Measurements from ENCODE around the gene PSMA3. TPM values are rescaled to one million over a fixed set of nuclear protein-coding genes. Genes with fewer than 3 reads are reported as not detected.

PSMA3 gene
- total and polyA plus RNA-seq, 9 of the 15 experiments (the other 6 are each of a cell fraction or from before 2014, with no cell fraction given): 129 to 786 (median 319) TPM

- TF ChIP-seq KDM1A (IDR thresholded peaks at IDR 0.05): peak; percentile 48 to 54; a peak in 2 of 4 replicates
- TF ChIP-seq SOX6 (IDR thresholded peaks at IDR 0.05): peak; percentile 83
- peak in 1 of 2 experiments; percentile 36; a peak in 1 of 4 replicates for TF ChIP-seq ZNF639 (CRISPR knock-in tag; conservative IDR thresholded peaks at IDR 0.05 in 1 of 2, IDR thresholded peaks at IDR 0.05 in 1 of 2)
- 0 out of 2 replicates have a peak, but pooled peaks have one; percentile 27 for TF ChIP-seq NFE2 (IDR thresholded peaks at IDR 0.05; ENCODE audit: low read depth)
- TF ChIP-seq NCOA1 (IDR thresholded peaks at IDR 0.05; ENCODE audit: low read depth): no peak
- TF ChIP-seq VEZF1 (CRISPR knock-in tag; IDR thresholded peaks at IDR 0.05): peak; percentile 69
- TF ChIP-seq ZNF436 (CRISPR knock-in tag; IDR thresholded peaks at IDR 0.05): no peak
- peak; percentile 80 for TF ChIP-seq DPF2 (IDR thresholded peaks at IDR 0.05)
- TF ChIP-seq ELF1 (tag; IDR thresholded peaks at IDR 0.05): peak; percentile 59
- peak in 1 of 2 experiments; percentile 18; a peak in 1 of 4 replicates for TF ChIP-seq FOXK2 (conservative IDR thresholded peaks at IDR 0.05 in 1 of 2, IDR thresholded peaks at IDR 0.05 in 1 of 2; ENCODE audit: low read depth in 2 of 2)
- peak; percentile 16; the same call in 1 of the 2 replicates for TF ChIP-seq MAFK (IDR thresholded peaks at IDR 0.05; ENCODE audit: low read length)
- TF ChIP-seq ETS2 (tag; IDR thresholded peaks at IDR 0.05; ENCODE audit: borderline replicate concordance, poor library complexity, severe bottlenecking): no peak
- no peak for TF ChIP-seq ATF6 (CRISPR knock-in tag; IDR thresholded peaks at IDR 0.05)
These were observed 36.5 kb downstream of the PSMA3 start (continued) for GRCh38 chr14:58280954-58281787.

Measured in K562 (cell line).